Measurements from ENCODE around the gene SNX30.

Gene SNX30

DNA sequence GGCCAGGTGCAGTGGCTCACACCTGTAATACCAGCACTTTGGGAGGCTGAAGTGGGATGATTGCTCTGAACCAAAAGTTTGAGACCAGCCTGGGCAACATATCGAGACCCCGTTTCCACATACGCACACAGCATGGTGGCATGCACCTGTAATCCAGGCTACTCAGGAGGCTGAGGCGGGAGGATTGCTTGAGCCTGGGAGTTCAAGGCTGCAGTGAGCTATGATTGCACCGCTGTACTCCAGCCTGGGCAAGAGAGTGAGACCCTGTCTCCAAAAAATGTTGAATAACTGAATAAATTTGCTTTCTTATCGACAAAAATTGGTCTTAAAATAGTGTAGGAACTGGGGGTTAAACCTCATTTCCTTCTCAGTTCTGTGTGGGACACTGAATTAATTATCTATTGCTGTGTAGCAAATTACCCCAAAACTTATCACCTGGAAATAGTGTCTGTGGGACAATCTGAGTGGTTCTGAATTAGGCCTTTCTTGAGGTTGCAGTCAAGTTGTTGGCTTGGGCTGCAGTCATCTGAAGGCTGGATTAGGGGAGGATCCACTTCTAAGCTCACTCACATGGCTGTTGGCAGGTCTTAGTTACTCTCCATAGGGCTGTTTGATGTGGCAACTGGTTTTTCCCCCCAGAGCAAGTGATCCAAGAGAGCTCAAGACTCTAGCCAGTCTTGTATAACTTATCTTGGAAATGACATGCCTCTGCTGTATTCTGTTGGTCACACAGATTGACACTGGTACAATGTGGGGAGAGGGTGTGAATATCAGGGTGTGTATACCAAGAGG lies 2.0 kb downstream of the SNX30 start:
- DNase-seq (ENCODE audit: low read depth, low spot score): no peak

DNA sequence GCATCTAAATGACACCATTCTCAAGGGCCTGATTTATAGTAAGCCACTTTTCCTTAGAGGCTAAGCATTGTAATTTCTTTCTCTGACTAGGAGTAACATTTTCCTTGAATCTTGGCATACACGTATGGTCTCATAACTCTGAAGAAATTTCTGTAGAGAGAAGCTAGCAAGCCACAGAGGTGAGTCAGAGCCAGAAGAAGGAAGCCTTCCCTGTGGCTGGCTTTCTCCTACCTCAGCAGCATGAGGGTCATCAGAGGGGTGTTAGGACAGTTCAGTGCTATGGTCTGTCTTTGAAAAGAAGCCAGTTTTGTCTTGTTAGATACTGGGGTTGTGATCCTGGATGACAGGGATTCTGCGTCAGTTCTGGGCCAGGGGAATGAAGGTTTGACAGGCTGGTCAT lies 3.2 kb downstream of the SNX30 start:
- DNase-seq (ENCODE audit: low read depth, low spot score): peak; percentile 88

DNA sequence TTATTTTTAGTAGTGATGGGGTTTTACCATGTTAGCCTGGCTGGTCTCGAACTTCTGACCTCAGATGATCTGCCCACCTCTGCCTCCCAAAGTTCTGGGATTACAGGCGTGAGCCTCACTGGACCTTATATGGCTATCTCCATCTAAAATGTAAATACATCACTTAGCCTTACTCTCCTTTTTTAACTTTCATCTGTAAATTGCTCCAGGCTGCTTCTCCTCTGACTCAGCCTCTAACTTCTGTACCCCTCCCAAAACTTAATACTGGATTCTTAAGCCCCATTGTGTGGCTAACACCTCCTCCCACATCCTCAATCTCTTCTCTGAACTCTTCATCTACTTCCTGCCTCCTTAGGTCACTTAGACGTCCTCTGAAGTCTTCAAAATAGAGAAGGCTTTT lies 4.0 kb downstream of the SNX30 start:
- DNase-seq (ENCODE audit: low read depth, low spot score): peak; percentile 31

DNA sequence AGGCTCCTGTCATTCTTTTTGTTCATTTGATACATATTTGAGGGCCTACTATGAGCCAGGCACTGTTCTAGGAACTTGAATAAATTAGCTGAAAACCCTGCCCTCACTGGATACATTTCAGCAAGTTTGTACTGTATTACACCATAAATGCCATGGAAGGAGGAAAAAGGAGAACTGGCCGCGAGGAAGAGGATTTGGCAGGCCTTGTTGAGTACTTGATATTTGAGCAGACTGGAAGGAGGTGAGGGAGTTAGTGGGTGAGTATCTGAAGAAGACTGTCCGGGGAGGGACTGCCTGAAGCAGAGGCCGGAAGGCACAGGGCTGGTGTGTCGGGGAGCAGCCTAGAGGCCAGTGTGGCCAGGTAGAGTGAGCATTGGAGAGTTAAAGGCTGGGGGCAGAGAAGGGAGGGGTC lies 4.5 kb downstream of the SNX30 start:
- DNase-seq (ENCODE audit: low read depth, low spot score): no peak

DNA sequence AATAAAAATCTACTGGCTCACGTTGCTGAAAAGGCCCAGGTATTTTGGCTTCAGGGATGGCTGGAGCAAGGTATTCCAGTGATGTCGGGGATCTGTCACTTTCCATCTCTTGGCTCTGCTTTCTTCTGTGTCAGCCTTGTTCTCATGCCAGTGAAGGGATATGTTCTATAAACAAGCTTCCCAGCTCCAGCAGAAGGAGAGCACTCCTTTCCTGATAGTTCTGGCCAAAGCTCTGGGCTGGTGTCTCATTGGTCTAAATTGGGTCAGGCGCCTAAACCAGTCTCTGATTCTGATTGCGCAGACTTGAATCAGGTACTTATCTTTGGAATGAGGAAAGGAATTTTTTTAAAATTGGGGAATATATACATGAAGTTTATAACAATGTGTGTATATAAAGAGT lies 5.1 kb downstream of the SNX30 start:
- DNase-seq (ENCODE audit: low read depth, low spot score): no peak

DNA sequence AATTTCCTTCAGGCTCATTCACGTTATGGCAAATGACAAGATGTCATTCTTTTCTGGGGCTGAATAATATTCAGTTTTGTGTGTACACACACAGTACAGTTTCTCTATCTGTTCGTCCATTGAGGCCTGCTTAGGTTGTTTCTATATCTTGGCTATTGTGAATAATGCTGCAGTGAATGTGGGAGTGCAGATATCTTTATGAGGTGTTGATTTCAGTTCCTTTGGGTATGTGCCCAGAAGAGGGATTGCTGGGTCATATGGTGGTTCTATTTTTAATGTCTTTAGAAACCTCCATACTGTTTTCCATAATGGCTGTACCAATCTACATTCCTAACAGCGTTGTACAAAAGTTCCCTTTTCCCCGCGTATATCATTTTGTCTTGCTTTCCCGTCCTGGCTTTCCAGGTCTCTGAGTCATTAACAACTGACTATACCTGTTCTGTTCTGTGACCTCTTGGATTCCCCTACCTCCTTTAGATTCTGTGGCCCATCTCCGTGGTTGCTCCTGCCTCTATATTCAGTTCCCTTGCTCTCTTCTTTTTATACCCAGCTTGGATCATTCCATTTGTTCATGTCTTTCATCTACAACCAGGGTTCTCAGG lies 6.8 kb downstream of the SNX30 start:
- DNase-seq (ENCODE audit: low read depth, low spot score): no peak

DNA sequence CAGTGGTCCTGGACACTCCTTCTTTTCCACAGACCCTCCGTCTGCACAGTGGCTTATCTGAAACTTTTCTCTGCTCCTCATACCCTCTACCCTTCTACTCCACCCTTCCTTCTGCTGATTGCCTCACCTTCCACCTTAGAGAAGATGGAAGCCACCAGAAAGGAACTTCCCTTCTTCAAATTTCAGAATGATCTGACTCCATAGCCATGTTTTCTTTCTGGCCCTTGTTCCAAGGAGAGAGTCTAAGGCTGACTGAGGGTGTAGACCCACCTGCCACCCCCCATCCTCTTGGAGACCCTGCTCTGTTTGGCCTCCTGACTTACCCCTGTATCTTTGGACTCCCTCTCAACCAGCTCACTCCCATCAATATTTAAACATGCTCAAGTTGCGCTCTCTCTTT lies 7.4 kb downstream of the SNX30 start:
- DNase-seq (ENCODE audit: low read depth, low spot score): no peak

DNA sequence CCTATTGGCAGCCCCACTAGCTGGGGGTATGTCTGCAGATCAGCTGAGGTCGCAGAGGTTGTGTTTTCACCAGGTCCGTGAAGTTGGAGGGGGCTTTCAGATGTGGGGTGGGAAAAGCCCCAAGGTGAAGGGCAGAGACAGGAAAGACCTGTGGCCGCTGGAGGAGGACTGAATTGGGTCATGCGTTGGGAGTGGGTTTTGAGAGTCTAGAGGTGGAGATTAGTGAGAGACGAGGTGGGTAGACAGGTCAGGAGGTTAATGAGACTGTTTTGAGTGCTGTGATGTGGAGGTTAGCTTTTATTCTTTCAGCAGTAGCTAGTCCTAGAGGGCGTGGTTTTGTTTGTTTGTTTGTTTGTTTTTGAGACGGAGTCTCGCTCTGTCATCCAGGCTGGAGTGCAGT lies 10.3 kb downstream of the SNX30 start:
- DNase-seq (ENCODE audit: low read depth, low spot score): no peak

DNA sequence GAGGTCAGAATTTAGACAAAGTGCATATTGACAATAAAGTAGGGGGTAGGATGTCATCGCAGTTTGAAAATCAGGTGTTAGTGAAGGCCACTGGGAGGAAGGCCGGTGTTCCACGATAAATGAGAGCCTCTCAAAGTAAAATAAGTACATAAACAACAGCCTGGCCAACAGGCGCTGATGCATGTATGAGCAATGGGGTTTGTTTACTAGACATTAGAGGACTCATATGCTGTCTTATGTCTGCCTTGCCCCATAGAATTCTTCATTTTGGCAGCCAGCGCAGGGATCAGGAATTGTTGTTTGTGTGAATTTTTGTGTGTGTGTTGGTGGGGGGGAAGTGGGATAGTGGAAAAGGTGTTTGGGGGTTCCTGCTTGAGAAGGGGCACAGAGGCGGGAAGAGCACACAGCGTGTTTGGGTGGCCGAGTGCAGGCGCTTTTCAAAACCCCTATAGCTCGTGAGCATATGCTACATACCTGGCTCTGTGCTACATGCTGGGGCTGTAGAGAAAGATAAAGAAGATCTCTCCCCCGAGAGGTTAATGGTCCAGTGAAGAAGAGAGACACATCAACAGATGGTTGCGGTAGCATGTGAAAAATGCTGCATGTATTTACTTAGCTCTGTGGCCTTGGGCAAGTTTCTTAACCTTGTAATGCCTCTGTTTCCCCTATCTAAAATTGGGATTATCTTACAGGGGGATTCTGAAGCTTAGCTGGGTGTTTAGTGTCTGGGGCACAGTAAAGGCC lies 11.5 kb downstream of the SNX30 start:
- no peak for DNase-seq (ENCODE audit: low read depth, low spot score)

DNA sequence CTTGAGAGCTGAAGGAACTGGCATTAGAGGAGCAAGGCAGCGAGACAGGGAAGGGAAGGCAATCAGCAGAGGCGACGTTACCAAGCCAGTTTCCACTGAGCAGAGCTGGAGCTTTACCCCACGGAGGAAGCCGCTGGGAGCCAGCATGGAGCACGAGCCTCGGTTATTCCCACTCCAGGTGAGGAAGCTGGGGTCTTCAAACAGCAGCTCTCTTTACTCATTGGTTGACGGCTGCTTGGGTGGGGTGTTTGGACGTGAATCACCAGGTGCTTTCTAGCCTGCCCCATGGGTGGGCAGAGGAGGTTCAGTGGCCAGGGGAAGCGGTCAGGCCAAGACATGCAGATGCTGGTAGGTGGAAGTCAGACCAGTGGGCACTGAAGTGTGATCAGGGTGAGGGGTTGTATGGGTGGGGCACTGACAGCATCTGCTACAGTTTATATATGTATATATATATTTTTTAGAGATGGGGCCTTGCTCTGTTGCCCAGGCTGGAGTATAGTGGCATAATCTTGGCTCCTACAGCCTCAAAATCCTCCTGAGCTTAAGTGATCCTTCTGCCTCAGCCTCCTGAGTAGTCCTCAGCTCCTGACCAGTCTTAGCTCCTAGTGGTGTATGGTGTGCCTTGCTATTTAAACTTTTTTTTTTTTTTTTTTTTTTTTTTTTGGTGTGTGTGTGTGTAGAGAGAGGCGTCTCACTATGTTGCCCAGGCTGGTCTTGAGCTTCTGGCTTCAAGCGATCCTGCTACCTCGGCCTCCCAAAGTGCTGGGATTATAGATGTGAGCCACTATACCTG lies 12.4 kb downstream of the SNX30 start:
- DNase-seq (ENCODE audit: low read depth, low spot score): no peak

DNA sequence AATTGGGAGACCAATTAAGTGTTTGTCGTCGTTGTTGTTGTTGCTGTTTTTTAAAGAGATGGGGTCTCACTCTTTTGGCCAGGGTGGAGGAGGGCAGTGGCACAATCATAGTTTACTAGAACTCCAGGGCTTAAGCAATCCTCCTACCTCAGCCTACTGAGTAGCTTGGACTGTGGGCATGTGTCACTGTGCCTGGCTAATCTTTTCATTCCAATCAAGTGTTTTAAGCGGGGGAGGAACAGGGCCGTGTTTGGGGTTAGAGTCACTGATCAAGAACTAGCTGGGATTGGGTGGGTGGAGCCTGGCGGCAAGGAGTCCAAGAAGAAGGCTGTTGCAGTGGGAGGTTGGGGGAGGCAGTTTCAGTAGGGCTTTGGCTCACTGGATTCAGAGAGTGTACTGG lies 13.8 kb downstream of the SNX30 start:
- DNase-seq (ENCODE audit: low read depth, low spot score): peak; percentile 42

DNA sequence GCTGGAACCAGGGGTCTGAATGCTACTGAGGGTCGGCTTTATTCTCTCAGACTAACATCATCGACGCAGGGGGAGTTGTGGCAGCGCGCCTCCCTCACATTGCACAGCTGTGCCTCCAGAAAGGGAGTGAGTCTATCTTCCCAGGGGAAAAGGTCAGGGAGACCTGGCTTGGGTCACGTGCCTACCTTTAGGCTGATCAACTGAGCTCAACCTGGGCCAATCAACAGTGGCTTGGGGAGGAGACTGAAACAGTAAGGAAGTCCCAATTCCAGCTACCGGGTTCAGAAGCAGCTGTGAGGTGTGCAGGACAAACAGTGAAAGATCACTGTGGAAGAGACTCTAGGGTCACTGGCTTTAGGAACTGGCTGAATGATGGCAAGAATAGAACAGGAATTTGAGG lies 14.3 kb downstream of the SNX30 start:
- DNase-seq (ENCODE audit: low read depth, low spot score): no peak

DNA sequence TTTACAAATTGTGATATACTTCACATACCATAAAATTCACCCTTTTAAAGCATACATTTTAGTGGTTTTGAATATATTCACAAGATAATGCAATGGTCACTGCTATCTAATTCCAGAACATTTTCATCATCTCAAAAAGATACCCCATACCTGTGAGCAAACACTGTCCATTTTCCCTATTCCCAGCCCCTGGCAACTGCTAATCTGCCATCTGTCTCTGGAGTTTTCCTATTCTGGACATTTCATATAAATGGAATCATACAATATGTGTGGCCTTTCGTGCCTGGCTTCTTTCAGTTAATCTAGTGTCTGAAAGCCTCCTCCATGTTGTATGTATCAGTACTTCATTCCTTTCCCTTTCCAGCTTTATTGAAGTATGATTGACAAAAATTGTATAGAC lies 14.7 kb downstream of the SNX30 start:
- no peak for DNase-seq (ENCODE audit: low read depth, low spot score)

DNA sequence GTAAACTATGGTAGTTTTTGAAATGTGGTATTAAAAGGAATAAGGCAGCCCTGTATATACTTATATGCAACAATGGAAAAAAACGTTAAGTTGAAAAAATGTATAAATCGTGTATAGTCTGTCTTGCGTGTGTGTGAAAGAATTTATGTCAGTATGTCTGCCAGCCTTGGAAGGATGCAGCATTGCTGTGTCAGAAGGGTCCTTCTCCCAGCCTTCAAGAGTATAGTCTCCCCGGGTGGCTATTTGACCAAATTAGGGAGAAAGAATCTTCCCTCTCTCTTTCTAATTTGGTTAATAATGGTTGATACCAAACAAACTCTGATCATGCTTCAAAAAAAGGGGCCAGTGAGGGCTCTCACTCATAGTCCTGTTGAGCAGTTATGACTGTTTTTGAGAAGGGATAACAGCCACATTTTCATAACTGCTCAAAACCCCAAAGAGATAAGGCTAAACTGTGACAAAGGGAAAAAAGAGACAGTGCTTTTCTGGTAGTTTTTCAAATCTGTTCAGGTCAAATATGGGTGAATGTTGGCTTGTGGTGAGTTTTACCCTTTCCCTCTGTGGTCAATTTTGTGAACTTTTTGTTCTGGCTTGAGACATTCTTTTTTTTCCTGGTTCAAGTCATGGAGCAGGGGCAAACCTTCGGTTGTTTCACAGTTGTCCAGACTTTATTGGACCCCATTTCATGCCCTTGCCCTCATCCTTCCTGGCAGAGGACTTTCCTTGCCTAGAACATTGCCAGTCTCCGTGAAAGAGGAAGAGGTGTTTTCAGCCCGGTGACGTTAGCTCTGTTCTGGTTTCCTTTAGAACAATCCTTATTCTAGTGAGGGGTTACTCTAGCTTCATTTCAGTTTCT lies 21.0 kb downstream of the SNX30 start:
- DNase-seq (ENCODE audit: low read depth, low spot score): no peak

DNA sequence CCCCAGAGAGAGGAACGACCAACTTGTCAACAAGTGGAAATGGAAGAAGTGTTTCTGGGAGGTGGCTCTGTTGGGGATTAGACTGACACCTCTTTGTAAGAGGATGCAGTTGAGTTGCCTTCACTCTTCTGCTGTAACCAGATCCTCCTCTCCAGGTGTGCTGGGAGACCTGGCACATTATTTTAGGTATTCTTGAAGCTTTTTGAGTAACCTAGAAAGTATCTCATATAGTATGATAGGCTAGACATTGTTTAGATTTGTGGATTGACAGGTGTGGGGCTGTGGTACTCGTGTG lies 21.6 kb downstream of the SNX30 start:
- no peak for DNase-seq (ENCODE audit: low read depth, low spot score)

DNA sequence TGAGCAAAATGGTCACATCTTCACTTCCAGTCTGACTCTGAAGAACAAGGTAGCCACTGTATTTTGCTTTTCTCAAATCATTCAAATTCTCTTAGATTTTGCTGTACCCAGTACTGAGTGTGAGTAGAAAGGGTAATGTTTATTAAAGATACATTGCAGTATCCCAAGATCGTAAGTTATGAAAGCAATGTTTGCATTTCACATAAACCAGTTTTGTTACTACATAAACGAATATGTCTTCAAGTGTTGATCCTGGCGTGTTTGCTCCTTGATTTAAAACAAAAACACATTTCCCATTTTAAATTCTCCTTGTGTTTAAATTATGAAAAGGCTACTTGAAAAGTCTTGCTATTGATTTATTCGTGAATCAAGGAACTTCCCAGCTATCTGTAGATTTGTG lies 22.0 kb downstream of the SNX30 start:
- no peak for DNase-seq (ENCODE audit: low read depth, low spot score)

DNA sequence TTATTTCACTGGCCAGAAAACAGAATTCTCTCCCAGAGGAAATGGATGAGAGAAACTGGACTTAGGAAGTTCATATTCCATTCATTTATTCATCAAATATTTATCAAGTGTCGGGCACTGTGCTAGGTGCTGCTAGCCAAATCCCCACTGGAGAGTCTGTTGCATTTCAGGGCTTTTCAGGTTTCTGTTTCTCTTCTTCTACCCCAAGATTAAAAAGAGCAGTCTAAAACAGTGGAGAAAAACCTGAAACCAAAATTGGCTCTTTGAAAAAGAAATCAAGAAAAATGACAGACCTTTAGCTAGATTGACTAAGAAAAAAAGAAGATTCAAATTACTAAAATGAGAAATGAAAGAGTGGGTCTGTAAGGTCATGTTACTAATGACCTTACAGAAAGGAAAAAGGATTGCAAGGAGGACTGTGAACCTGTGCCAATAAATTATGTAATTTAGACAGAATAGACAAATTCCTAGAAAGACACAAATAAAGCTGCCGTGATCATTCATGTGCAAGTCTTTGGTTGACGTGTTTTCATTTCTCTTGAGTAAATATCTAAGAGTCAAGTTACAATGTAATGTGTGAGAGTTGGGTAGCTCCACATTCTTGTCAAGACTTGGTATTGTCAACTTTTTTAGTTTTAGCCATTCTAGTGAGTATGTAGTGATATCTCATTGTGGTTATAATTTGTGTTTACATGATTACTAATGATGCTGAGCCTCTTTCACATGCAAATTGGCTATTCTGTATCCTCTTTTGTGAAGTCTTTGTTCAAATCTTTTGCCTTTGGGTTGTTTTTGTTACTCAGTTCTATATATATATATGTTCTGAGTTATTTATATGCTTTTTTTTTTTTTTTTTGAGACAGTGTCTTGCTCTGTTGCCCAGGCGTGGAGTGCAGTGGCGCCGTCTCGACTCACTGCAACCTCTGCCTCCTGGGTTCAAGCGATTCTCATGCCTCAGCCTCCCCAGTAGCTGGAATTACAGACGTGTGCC lies 23.7 kb downstream of the SNX30 start:
- DNase-seq (ENCODE audit: low read depth, low spot score): peak; percentile 44

DNA sequence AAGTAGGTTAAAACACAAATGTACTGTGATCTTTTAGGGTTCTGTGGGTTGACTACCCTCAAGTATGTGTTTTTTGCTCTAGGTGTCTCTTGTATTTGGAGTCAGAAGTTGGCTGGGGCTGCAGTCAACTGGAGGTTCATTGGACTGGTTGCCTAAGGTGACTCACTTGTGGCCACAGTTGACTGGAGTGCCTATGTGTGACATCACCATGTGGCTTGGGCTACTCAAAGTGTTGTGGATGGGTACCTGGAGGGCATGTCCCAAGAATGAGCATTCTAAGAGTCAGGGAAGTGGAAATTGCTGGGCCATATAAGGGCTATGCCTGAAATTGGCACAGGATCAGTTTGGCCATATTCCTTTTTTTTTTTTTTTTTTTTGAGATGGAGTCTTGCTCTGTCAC lies 27.4 kb downstream of the SNX30 start:
- peak; percentile 58 for DNase-seq (ENCODE audit: low read depth, low spot score)

DNA sequence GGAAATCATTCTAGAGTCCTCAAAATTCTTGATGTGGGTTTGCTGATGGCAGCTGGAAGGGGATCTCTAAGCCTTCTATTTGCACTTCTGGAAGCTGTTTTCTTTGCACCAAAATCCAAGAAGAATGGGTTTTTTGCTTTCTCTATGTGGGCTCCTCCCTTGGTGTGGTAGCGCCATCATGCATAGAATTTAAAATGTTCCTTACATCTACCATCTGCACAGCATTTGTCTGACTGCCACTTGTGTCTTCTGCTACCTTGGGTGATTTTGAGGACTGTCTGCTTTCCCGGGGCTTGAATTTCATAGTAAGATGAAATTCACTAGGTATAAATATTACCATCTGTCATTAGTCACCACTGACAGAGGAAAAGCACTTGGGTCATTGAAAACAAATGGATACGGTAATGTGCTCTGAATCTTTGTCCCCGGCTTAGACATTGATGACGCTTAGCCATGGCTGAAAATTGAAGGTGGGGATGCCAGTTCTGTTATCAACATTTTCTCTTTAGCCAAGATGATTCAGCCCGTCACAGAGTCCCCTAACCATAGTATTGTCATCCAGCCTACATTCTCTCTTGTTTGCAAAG lies 30.0 kb downstream of the SNX30 start:
- no peak for DNase-seq (ENCODE audit: low read depth, low spot score)

DNA sequence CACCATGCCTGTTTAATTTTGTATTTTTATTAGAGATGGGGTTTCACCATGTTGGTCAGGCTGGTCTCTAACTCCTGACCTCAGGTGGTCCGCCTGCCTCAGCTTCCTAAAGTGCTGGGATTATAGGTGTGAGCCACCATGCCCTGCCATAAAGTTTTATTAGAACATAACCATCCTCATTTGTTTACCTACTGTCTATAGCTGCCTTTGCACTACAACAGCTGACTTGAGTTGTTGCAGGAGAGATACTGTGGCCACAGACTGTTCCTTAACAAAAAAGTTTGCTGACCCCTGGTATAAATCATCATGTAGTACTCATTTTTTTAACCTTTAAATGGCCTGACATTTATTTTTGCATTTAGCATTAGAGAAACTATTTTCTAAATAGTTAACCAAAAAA lies 31.7 kb downstream of the SNX30 start:
- DNase-seq (ENCODE audit: low read depth, low spot score): no peak

Data from astrocyte of the hippocampus (primary cell).